Esophagus squamous epithelium (tissue), 5 donors: ENCODE measurements around the gene BARX2. TPM values are rescaled to one million over a fixed set of nuclear protein-coding genes. Genes with fewer than 3 reads are reported as not detected.

Source experiments
- DNase-seq: peaks from one replicate; lab custom pipeline; 2025; lab: John Stamatoyannopoulos, UW
- H3K27ac ChIP-seq, 4 donors: fragments of 200-600 bp; sonication (generic); one replicate each; pipeline ENCODE4 v1.5.1; 2016 to 2019; ENCODE audit warnings: mild to moderate bottlenecking in 1 of 4
- H3K27me3 ChIP-seq, 4 donors: fragments of 200-600 bp; sonication (generic); 1 replicate in 3 of 4; 2 replicates in 1 of 4; pipeline versions ENCODE4 v1.5.1 to v1.6.0; 2017 to 2021; ENCODE audit warnings: antibody characterized with exemption in 1 of 4
- H3K36me3 ChIP-seq, 3 donors: fragments of 200-600 bp; sonication (generic); one replicate each; pipeline ENCODE4 v1.5.1; 2016 to 2019
- H3K4me1 ChIP-seq, 3 donors: fragments of 200-600 bp; sonication (generic); one replicate each; pipeline ENCODE4 v1.5.1; 2017 to 2019
- H3K4me3 ChIP-seq, 4 donors: fragments of 200-600 bp; sonication (generic); 1 replicate in 3 of 4; 2 replicates in 1 of 4; pipeline ENCODE4 v1.5.1; 2016 to 2019; ENCODE audit warnings: mild to moderate bottlenecking in 2 of 4, moderate library complexity in 1 of 4
- H3K9me3 ChIP-seq, 3 donors: fragments of 200-600 bp; sonication (generic); one replicate each; pipeline ENCODE4 v1.5.1; 2016 to 2019
- CTCF ChIP-seq, 6 experiments: fragments of 450-650 bp in 4 of 6; fragments of 200-600 bp in 2 of 6; sonication (generic) in 2 of 6; IDR thresholded peaks; one replicate each; pipeline ENCODE4 v1.5.1; 2016 to 2019; ENCODE audit warnings: antibody characterized with exemption in 6 of 6, mild to moderate bottlenecking in 4 of 6, moderate library complexity in 4 of 6
- POLR2A ChIP-seq, 4 donors: fragments of 450-650 bp; IDR thresholded peaks; one replicate each; pipeline ENCODE4 v1.6.1; 2017; ENCODE audit warnings: antibody characterized with exemption in 4 of 4, mild to moderate bottlenecking in 4 of 4, moderate library complexity in 3 of 4
- WGBS, 2 donors: methylation state at CpG; one replicate each; pipeline ENCODE4 v1.1.5; 2018; 5-methylcytosine and 5-hydroxymethylcytosine counted together
- intact Hi-C: fragments of 100-400 bp; cut with DNase I; formaldehyde crosslinking; loops from one replicate; pipeline ENCODE4 v1.15.0; 2022
- total RNA-seq, 4 donors: library from RNA; depleted of rRNA; stranded (reverse); fragments of >200 nt; gene quantifications; one replicate each; pipeline ENCODE4 v1.1.0, GENCODE V29; 2016
- donor health status: DM: yes; HTN: yes; CAD: no.

BARX2 gene
- total RNA-seq, 4 donors from 2014 or later: 45.2 to 102 (median 57.6) TPM

GRCh38 chr11:129377739-129378138 is 2.1 kb downstream of the BARX2 start:
- no peak for TF ChIP-seq POLR2A (IDR thresholded peaks at IDR 0.05)
- TF ChIP-seq CTCF (IDR thresholded peaks at IDR 0.05): no peak
- Histone ChIP-seq H3K27ac (peak overlapping the region in 3 of 4 donors; percentile 90 to 91 (median 91)), H3K27me3 (peaks cover 0 to 83% (median 2%) of the 10 kb centered on the region in 4 donors), H3K4me3 (peak overlapping the region; percentile 59 to 70 (median 64)), H3K9me3 (no peaks in the 10 kb centered on the region), H3K4me1 (peaks cover 14 to 57% (median 14%) of the 10 kb centered on the region in 3 donors), H3K36me3 (peaks cover 0 to 9% (median 0%) of the 10 kb centered on the region in 3 donors)
- WGBS, 2 donors: 37 to 49% methylated on average over 7 of the region's 7 CpGs
- intact Hi-C loops: no loop called here
- no peak for DNase-seq

GRCh38 chr11:129380413-129380812 is 4.8 kb downstream of the BARX2 start:
- no peak for DNase-seq
- WGBS, 2 donors: 22 to 32% methylated on average over 2 of the region's 2 CpGs
- Histone ChIP-seq H3K27me3 (peaks cover 0 to 56% (median 0%) of the 10 kb centered on the region in 4 donors), H3K4me3 (peak overlapping the region in 1 of 4 donors; percentile 59), H3K36me3 (peaks cover 0 to 23% (median 0%) of the 10 kb centered on the region in 3 donors), H3K4me1 (peaks cover 0 to 52% (median under 1%) of the 10 kb centered on the region in 3 donors), H3K27ac (peak overlapping the region in 2 of 4 donors; percentile 91), H3K9me3 (no peaks in the 10 kb centered on the region)
- TF ChIP-seq CTCF (IDR thresholded peaks at IDR 0.05) (no peak), POLR2A (IDR thresholded peaks at IDR 0.05) (no peak)
- intact Hi-C loops: no loop called here

GRCh38 chr11:129382583-129382982 is 6.9 kb downstream of the BARX2 start:
- no peak overlapping the region for H3K27ac ChIP-seq
- no peak for TF ChIP-seq CTCF (IDR thresholded peaks at IDR 0.05)
- no peak for TF ChIP-seq POLR2A (IDR thresholded peaks at IDR 0.05)
- peaks cover 0 to 55% (median 0%) of the 10 kb centered on the region in 3 donors for H3K4me1 ChIP-seq
- peaks cover 0 to 34% (median 0%) of the 10 kb centered on the region in 4 donors for H3K27me3 ChIP-seq
- intact Hi-C loops: no loop called here
- no peak for DNase-seq
- H3K36me3 ChIP-seq: peaks cover 0 to 23% (median 0%) of the 10 kb centered on the region in 3 donors
- no peak overlapping the region for H3K4me3 ChIP-seq
- no peaks in the 10 kb centered on the region for H3K9me3 ChIP-seq
- 93 to 96% methylated on average over 6 to 7 of the region's 7 CpGs for WGBS, 2 donors

- Histone ChIP-seq H3K36me3 (peaks cover 0 to 23% (median 0%) of the 10 kb centered on the region in 3 donors), H3K27me3 (peaks cover 0 to 30% (median 0%) of the 10 kb centered on the region in 4 donors), H3K9me3 (no peaks in the 10 kb centered on the region), H3K4me1 (peaks cover 0 to 55% (median 0%) of the 10 kb centered on the region in 3 donors), H3K27ac (no peak overlapping the region), H3K4me3 (no peak overlapping the region)
- TF ChIP-seq POLR2A (IDR thresholded peaks at IDR 0.05) (no peak), CTCF (IDR thresholded peaks at IDR 0.05) (no peak)
- no peak for DNase-seq
- WGBS, 2 donors: 72 to 73% methylated on average over 3 of the region's 3 CpGs
- intact Hi-C loops: no loop called here
Observed at GRCh38 chr11:129383060-129383459, 7.4 kb downstream of the BARX2 start.

- 91 to 95% methylated on average over 5 of the region's 5 CpGs for WGBS, 2 donors
- intact Hi-C loops: no loop called here
- Histone ChIP-seq H3K27ac (no peak overlapping the region), H3K4me3 (no peak overlapping the region), H3K36me3 (peaks cover 0 to 23% (median 0%) of the 10 kb centered on the region in 3 donors), H3K27me3 (peaks cover 0 to 26% (median 0%) of the 10 kb centered on the region in 4 donors), H3K9me3 (no peaks in the 10 kb centered on the region), H3K4me1 (peaks cover 0 to 55% (median 0%) of the 10 kb centered on the region in 3 donors)
- DNase-seq: no peak
- TF ChIP-seq CTCF (IDR thresholded peaks at IDR 0.05): no peak
- no peak for TF ChIP-seq POLR2A (IDR thresholded peaks at IDR 0.05)
Observed at GRCh38 chr11:129383502-129383901, 7.9 kb downstream of the BARX2 start.
